HG02571 (cell line): ENCODE measurements around the gene GAB4.
"Not testable (repeated sequence)": the region's sequence is repeated elsewhere in the genome, so short reads cannot be mapped to it uniquely, and the experiment has no call there.

Experiments
- ATAC-seq: cut with Tn5 transposase; IDR thresholded peaks from one replicate; pipeline ENCODE4 v1.9.1; 2021; ENCODE audit warnings: mild to moderate bottlenecking, moderate library complexity; ENCODE audit not compliant: unreplicated experiment

The GAB4 gene

DNA sequence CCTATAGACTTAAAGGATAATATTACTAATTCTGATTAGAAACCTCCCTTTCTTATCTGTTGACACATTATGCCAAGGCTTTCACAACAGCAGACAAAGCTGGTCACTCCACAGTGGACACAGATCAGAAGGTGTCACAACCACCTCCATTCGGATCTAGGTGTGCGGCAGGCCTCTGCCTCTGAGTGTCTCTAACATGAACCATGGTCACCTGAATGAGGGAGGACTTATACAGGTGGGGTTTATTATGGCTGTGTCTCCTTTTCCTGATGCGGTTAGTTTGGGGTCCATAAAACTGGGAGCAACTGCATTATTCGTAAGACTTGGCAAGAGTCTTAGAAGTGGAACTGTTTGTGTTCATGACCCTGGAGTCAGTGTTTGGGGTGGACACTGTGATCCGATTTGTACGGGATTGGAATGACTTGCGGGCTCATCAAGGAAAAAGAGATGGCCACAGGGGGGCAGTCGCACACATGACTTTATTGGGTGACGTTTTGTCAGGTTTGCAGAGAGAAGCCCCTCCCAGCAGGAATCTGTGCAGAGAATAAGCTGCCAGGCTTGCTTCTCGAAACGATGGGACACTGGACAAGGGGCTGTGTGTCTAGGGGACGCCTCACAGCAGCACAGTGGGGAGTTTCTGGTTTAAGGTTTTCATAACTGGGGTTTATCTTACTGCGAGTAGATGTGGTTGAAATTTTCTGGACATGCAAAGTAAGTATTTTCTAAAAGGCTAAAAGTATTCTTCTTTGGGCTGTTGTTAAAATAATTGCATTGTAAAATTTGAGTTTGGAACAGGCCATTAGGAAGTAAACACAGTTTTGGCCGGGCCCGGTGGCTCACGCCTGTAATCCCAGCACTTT, 90.6 kb downstream of the GAB4 start:
- no peak for ATAC-seq

DNA sequence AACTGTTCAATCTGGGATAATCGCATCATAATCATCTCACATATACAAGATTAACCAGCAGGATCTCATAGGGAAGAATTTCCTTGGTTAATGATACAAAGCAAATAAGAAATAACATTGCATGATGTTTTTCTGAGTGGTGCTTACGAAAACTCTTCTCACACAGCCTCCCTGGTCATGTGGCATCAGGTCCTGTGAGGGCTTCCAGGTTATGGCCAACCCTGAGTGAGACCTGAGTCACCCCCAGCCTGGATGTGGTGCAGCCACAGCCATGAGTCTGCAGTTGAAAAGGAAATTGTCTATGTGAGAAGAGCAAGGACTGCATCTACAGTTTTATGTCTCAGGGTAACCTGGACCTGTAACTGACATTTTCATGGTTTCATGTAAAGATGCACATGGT, 92.3 kb downstream of the GAB4 start:
- ATAC-seq = no peak

GRCh38 chr22:16914911-16915310, 93.1 kb downstream of the GAB4 start:
- not testable (repeated sequence) for ATAC-seq

DNA sequence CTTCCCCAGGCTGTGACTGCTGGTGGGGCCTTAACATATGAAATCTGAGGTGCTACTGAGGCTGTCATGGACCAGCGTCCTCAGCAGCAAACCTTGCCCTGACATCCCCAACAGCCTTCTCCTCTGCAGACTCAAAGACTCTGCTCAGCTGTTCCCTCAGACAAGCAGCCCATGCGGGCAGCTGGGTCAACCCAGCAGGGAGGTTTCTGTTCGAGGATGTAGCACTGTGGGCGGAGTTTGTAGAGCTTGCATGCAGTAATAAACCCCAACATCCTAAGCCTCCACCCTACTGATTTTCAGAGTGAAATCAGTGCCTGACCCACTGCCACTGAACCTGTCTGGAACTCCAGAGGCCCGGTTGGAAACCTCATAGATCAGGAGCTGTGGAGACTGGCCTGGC, 94.0 kb downstream of the GAB4 start:
- ATAC-seq = no peak

DNA sequence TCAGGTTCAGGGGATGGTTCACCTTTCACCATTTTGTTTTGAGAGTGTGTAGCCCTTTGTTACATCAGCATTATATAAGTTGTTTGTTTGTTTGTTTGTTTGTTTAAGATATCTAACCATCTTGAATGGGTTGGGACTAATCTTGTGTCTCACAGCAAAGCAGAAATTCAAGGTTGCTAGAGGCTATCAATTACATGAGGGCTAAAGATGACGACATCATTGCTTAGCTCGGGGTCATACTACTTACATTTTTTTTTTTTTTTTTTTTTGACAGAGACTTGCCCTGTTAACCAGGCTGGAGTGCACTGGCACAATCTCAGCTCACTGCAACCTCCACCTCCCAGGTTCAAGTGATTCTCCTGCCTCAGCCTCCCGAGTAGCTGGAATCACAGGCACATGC, 95.7 kb downstream of the GAB4 start:
- no peak for ATAC-seq
